Measurements from ENCODE around the gene RGS18. TPM values are rescaled to one million over a fixed set of nuclear protein-coding genes. Genes with fewer than 3 reads are reported as not detected.
"Not testable (repeated sequence)": the region's sequence is repeated elsewhere in the genome, so short reads cannot be mapped to it uniquely, and the experiment has no call there.

RGS18 gene
- total and polyA plus RNA-seq, 2 experiments from 2014 or later, result not detected

GRCh38 chr1:192165002-192165401 lies 6.7 kb downstream of the RGS18 start:
- not testable (repeated sequence) for H3K79me2 ChIP-seq (replicated peaks; ENCODE audit: insufficient read depth); H3K4me3 ChIP-seq; H3K4me1 Mint-ChIP-seq; H3K27ac ChIP-seq (ENCODE audit: low read depth); H3K27me3 Mint-ChIP-seq (ENCODE audit: insufficient read depth, low read depth, poor library complexity); H3K4me1 ChIP-seq (ENCODE audit: insufficient read depth); H3K36me3 ChIP-seq (ENCODE audit: insufficient read depth); H3K27ac Mint-ChIP-seq; H3K4me2 ChIP-seq; H3K4me3 Mint-ChIP-seq; H2AFZ ChIP-seq; DNase-seq (ENCODE audit: low spot score); H3K9me2 ChIP-seq (ENCODE audit: insufficient read depth); H4K20me1 ChIP-seq (replicated peaks; ENCODE audit: insufficient read depth); H3F3A ChIP-seq (replicated peaks; ENCODE audit: low read depth); ATAC-seq; H3K27me3 ChIP-seq (ENCODE audit: insufficient read depth); H3K36me3 Mint-ChIP-seq (ENCODE audit: low read depth)
- peaks cover 14% of the 10 kb centered on the region for H3K9me3 Mint-ChIP-seq

- H3K4me2 ChIP-seq, result no peak overlapping the region
- H3K4me3 ChIP-seq, result no peak overlapping the region
- Mint-ChIP-seq H3K27me3 (ENCODE audit: insufficient read depth, low read depth, poor library complexity) (no peaks in the 10 kb centered on the region), H3K4me3 (no peak overlapping the region), H3K9me3 (peaks cover 14% of the 10 kb centered on the region), H3K36me3 (ENCODE audit: low read depth) (peaks cover 9% of the 10 kb centered on the region; the same call in 2 of the 3 replicates), H3K27ac (no peak overlapping the region), H3K4me1 (peaks cover 10% of the 10 kb centered on the region)
- no peaks in the 10 kb centered on the region for H3F3A ChIP-seq (replicated peaks; ENCODE audit: low read depth)
- TF ChIP-seq EZH2 (IDR thresholded peaks at IDR 0.05; ENCODE audit: low read depth, unreplicated experiment) (no peak), STAT1 (IDR thresholded peaks at IDR 0.05; ENCODE audit: unreplicated experiment) (no peak)
- TF ChIP-seq, protein P1, sequence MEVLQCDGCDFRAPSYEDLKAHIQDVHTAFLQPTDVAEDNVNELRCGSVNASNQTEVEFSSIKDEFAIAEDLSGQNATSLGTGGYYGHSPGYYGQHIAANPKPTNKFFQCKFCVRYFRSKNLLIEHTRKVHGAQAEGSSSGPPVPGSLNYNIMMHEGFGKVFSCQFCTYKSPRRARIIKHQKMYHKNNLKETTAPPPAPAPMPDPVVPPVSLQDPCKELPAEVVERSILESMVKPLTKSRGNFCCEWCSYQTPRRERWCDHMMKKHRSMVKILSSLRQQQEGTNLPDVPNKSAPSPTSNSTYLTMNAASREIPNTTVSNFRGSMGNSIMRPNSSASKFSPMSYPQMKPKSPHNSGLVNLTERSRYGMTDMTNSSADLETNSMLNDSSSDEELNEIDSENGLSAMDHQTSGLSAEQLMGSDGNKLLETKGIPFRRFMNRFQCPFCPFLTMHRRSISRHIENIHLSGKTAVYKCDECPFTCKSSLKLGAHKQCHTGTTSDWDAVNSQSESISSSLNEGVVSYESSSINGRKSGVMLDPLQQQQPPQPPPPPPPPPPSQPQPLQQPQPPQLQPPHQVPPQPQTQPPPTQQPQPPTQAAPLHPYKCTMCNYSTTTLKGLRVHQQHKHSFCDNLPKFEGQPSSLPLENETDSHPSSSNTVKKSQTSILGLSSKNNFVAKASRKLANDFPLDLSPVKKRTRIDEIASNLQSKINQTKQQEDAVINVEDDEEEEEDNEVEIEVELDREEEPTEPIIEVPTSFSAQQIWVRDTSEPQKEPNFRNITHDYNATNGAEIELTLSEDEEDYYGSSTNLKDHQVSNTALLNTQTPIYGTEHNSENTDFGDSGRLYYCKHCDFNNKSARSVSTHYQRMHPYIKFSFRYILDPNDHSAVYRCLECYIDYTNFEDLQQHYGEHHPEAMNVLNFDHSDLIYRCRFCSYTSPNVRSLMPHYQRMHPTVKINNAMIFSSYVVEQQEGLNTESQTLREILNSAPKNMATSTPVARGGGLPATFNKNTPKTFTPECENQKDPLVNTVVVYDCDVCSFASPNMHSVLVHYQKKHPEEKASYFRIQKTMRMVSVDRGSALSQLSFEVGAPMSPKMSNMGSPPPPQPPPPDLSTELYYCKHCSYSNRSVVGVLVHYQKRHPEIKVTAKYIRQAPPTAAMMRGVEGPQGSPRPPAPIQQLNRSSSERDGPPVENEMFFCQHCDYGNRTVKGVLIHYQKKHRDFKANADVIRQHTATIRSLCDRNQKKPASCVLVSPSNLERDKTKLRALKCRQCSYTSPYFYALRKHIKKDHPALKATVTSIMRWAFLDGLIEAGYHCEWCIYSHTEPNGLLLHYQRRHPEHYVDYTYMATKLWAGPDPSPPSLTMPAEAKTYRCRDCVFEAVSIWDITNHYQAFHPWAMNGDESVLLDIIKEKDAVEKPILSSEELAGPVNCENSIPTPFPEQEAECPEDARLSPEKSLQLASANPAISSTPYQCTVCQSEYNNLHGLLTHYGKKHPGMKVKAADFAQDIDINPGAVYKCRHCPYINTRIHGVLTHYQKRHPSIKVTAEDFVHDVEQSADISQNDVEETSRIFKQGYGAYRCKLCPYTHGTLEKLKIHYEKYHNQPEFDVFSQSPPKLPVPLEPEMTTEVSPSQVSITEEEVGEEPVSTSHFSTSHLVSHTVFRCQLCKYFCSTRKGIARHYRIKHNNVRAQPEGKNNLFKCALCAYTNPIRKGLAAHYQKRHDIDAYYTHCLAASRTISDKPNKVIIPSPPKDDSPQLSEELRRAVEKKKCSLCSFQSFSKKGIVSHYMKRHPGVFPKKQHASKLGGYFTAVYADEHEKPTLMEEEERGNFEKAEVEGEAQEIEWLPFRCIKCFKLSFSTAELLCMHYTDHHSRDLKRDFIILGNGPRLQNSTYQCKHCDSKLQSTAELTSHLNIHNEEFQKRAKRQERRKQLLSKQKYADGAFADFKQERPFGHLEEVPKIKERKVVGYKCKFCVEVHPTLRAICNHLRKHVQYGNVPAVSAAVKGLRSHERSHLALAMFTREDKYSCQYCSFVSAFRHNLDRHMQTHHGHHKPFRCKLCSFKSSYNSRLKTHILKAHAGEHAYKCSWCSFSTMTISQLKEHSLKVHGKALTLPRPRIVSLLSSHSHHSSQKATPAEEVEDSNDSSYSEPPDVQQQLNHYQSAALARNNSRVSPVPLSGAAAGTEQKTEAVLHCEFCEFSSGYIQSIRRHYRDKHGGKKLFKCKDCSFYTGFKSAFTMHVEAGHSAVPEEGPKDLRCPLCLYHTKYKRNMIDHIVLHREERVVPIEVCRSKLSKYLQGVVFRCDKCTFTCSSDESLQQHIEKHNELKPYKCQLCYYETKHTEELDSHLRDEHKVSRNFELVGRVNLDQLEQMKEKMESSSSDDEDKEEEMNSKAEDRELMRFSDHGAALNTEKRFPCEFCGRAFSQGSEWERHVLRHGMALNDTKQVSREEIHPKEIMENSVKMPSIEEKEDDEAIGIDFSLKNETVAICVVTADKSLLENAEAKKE (CRISPR knock-in tag; IDR thresholded peaks at IDR 0.05), result no peak
- H3K9me2 ChIP-seq (ENCODE audit: insufficient read depth), result no peaks in the 10 kb centered on the region
- no peaks in the 10 kb centered on the region for H3K79me2 ChIP-seq (replicated peaks; ENCODE audit: insufficient read depth)
- DNase-seq (ENCODE audit: low spot score) (no peak), ATAC-seq (no peak)
- H3K4me1 ChIP-seq (ENCODE audit: insufficient read depth), result no peaks in the 10 kb centered on the region
- H2AFZ ChIP-seq, result no peak overlapping the region
- H3K27ac ChIP-seq (ENCODE audit: low read depth), result no peak overlapping the region
- H4K20me1 ChIP-seq (replicated peaks; ENCODE audit: insufficient read depth), result no peaks in the 10 kb centered on the region
- H3K36me3 ChIP-seq (ENCODE audit: insufficient read depth), result no peaks in the 10 kb centered on the region
- H3K27me3 ChIP-seq (ENCODE audit: insufficient read depth), result no peaks in the 10 kb centered on the region
Observed at GRCh38 chr1:192167011-192167410, 8.7 kb downstream of the RGS18 start.
